Hematopoietic multipotent progenitor cell treated with erythropoietin and hydrocortisone succinate and interleukin-3 and kit ligand, for 6 days (in vitro differentiated cells): ENCODE results near the gene FAM227B.
"Not testable (repeated sequence)": the region's sequence is repeated elsewhere in the genome, so short reads cannot be mapped to it uniquely, and the experiment has no call there.

Source experiments
- DNase-seq: peaks from one replicate; pipeline ENCODE4 v3.0.0-alpha.2; 2015

FAM227B gene

DNA sequence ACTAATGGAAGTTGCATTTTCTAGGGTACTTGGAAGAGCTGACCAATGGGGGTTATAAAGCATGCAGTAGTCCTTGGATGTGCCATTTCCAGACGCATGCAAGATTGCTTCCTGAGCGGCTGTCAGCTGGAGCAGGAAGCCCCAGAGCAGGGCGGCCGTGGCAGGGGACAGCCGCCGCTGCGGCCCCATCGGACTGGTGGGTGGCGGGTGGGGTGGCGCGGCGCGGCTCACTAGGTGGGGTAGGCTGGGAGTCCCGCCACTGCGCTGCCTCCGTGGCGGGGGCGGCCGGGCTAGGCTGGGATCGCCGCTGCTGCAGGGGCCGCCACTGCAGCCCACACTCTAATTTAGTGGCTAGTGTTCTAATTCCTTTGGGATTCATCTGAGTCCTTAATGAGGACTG lies 254.1 kb downstream of the FAM227B start:
- no peak for DNase-seq

GRCh38 chr15:49361370-49361769 lies 259.2 kb downstream of the FAM227B start:
- no peak for DNase-seq

- not testable (repeated sequence) for DNase-seq
Measured at GRCh38 chr15:49354439-49354838, 266.2 kb downstream of the FAM227B start.

GRCh38 chr15:49343546-49343945 lies 277.1 kb downstream of the FAM227B start:
- DNase-seq = no peak

DNA sequence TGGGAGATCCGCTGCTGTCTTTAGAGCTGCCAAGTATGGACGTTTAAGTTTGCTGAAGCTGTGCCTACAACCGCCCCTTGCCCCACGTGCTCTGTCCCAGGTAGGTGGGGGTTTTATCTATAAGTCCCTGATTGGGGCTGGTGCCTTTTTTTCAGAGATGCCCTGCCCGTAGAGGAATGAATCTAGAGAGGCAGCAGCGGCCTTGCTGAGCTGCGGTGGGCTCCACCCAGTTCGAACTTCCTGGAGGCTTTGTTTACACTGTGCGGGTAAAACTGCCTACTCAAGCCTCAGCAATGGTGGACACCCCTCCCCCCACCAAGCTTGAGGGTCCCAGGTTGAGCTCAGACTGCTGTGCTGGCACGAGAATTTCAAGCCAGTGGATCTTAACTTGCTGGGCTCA lies 281.0 kb downstream of the FAM227B start:
- no peak for DNase-seq

- no peak for DNase-seq
Measured at GRCh38 chr15:49331951-49332350, 288.7 kb downstream of the FAM227B start.

DNA sequence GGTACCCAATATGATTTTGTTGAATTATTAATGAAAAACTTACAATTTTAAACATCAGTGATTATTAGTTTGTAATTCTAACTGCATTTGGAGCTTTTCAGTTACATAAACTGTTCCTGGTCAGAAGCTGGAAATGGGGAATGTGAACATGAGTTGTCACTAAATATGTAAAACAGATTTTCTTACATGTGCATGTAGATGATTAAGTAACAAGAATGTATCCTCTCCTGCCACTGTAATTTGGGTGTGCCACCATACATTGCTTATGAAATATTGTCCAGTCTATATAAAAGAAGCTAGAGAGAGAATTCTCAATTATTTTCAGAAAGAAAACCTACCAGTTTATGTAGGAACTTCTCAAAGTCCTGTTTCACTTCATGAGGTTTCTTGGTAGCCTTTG lies 289.2 kb downstream of the FAM227B start:
- DNase-seq = no peak

DNA sequence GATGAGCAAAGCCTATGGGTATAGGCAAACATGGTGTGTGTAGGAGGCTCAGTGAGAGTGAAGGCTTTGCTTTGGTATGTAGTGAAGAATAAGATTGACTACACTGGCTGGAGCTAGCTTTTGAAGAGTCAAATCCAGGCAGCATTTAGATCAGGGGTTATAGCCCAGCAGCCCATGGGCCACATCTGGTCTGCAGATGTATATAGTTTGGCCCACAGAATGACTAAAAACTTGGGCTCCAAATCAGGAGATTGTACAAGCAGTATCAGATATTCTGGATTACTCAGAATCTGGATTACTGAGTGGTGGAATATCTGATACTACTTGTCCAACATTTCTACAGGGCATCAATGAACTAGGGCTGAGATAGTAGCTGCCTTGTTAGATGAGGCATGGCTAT lies 290.5 kb downstream of the FAM227B start:
- DNase-seq = no peak

GRCh38 chr15:49328941-49329340 lies 291.7 kb downstream of the FAM227B start:
- DNase-seq = no peak

- no peak for DNase-seq
Measured at GRCh38 chr15:49327927-49328326, 292.7 kb downstream of the FAM227B start.

DNA sequence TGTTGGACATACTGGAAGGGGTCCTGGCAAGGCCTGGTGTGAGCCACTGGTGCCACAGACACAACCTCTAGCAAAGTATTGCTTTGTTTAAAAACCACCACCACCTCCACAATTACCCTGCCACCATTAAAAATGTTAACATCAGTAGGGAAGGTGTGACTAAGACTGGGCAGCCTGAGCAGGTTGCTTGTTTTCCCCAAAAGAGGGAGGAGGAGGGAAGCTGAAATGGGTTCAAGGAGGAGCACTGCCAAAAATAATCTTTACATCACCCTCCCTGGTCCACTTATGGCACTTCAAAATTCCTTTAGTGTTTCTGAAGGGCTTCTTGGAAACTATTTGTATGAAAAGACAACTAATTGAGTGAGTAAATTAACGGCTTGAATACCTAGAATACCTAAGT lies 297.4 kb downstream of the FAM227B start:
- no peak for DNase-seq

DNA sequence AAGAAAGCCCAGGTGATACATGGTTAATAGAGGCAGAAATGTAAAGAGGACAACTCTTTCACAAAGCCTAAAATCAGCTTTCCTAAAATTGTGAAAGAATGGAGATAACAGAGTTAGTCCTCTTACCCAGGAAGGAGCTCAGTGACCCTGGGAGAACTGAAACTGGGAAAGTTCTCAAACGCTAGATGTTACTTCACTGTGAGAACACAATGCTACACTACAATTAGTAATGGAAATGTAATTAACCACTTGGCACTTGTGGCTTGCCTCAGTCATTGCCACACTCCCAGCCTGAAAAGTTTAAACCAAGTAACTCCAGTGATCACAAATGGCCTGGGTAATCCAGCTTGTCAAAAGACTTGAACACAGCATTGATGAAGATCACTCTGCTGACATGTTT lies 300.3 kb downstream of the FAM227B start:
- DNase-seq = no peak

- DNase-seq = no peak
Measured at GRCh38 chr15:49315391-49315823, 305.2 kb downstream of the FAM227B start.

DNA sequence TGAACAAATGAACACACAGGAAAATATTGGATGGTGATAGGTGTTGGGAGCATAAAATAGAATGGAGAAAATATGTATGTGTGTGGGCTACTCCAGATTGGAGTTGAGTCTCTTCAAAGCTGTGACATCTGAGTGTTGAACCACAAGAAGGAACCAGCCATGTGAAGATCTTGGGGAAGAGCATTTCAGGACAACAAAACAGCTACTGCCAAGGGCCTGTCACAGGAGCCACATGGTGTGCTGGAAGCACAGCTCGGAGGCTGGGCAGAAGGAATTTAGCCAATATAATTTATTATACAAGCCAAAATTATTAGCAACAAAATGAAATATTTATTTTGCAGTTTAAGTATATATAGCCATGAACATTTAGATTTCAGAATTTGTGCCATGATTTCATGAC lies 305.9 kb downstream of the FAM227B start:
- DNase-seq = no peak

DNA sequence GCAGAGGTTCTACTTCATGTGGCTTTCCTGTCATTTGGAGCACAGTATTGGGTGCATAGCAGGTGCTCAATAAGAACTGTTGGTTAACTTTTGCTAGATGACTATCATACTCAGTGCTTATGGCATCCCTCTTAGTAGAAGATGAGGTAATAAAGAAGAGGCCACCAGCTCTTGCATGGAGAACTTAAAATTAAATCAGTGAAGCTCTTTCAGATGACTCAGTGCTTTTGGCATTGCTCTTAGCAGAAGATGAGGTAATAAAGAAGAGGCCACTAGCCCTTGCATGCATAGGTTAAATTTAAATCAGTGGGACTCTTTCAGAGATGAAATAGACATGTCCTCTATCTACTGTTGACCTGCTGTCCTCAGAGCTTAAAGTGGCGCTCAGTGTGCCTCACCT lies 307.0 kb downstream of the FAM227B start:
- DNase-seq = no peak

DNA sequence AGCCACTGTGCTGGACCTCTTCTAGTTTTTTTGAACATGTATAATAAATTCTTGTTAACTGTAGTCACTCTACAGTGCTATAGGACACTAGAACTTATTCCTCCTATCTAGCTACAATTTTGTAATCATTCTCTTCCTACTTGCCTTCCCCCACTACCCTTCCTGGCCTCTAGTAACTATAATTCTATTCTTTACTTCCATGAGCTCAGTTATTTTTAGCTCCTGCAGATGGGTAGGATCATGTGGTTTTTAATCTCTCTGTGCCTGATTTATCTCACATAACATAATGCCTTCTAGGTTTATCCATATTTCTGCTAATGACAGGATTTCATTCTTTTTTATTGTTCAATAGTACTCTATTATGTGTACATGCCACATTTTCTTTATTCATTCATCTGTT lies 310.7 kb downstream of the FAM227B start:
- DNase-seq = no peak

- DNase-seq = no peak
Measured at GRCh38 chr15:49308686-49309085, 311.9 kb downstream of the FAM227B start.

- no peak for DNase-seq
Measured at GRCh38 chr15:49306551-49306950, 314.1 kb downstream of the FAM227B start.

DNA sequence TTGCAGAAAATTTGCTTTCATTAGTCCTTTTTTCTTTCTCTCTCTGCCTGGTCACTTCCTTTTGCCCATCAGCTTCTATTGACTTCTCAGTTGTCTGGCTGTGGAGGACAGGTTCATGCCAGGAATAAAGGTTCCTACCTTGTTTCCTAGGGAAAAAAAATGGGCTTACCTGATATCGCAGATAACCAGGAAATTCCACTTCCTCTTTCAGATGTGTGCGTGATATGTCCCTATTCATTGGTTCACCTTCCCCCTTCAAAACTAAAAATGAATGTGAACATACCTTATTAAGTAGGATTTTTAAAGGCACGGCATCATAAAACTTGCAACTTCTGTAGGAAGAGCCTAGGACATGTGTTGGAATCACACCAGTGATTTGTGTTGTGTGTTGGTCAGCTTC lies 317.6 kb downstream of the FAM227B start:
- DNase-seq = no peak

- DNase-seq = no peak
Measured at GRCh38 chr15:49301562-49301961, 319.1 kb downstream of the FAM227B start.

DNA sequence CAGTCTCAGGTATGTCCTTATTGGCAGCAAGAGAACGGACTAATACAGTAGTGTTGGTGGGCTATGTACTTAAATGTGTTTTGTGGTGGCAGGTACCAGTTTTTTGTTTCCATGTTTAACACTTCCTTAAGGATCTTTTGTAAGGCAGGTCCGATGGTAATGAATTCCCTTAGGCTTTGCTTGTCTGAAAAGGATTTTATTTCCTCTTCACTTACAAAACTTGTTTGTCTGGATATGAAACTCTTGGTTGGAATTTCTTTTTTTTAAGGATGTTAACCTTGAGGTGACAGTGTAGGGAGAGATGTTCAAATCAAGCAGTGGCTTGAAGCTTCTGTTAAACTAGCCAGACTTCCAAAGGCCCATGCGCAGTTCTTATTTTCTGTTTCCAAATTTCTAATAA lies 319.8 kb downstream of the FAM227B start:
- no peak for DNase-seq

- DNase-seq = no peak
Measured at GRCh38 chr15:49297584-49297983, 323.0 kb downstream of the FAM227B start.

DNA sequence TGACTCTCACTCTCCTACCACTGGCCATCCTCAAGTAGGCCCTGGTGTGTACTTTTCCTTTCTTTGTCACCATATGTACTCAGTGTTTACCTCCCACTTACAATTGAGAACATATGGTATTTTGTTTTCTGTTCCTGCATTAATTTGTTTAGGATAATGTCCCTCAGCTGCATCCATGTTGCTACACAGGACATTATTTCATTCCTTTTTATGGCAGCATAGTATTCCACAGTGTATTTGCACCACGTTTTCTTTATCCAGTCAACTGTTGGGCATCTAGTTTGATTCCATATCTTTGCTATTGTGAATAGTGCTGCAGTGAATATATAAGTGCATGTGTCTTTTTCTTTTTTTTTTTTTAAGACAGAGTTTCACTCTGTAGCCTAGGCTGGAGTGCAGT lies 324.4 kb downstream of the FAM227B start:
- DNase-seq = no peak

DNA sequence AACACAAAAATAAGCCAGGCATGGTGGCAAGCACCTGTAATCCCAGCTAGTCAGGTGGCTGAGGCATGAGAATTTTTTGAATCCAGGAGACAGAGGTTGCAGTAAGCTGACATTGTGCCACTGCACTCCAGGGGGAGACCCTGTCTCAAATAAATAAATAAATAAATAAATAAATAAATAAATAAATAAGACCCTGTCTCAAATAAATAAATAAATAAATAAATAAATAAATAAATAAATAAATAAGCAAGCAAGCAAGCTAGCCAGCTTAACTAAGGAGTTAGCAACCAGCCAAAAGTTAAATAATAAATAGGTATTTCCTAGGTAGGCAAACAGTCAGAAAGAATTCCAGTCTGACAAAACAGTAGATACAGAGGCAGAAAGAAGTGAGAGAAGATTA lies 326.7 kb downstream of the FAM227B start:
- no peak for DNase-seq

- DNase-seq = no peak
Measured at GRCh38 chr15:49290191-49290590, 330.4 kb downstream of the FAM227B start.

DNA sequence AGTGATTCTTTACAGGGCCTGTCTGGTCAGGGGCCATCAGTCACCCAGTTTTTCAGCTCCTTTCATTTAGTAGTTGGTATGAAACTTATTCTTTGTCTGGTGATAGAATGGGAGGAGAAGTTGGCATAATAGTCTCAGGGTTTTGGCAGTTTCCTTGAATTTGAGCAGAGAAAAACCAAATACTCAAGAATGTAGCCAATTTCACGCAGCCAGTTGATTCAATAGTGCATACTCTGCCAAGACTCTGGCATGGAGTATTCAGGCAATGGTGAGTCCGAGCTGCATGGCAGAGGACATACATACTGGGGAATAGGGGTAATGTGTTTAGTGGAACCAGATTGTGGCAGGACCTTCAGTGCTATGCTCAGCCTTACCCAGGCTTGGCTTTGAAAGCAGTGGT lies 332.2 kb downstream of the FAM227B start:
- DNase-seq = no peak
